ENCODE data around the gene ZNF101. TPM values are rescaled to one million over a fixed set of nuclear protein-coding genes. Genes with fewer than 3 reads are reported as not detected.
A peak's percentile ranks its signal among the peaks of the same experiment; 100 is the strongest.

Gene ZNF101
- total RNA-seq, 3 donors from 2014 or later, result 4.8 to 32.8 (median 16.7) TPM

DNA sequence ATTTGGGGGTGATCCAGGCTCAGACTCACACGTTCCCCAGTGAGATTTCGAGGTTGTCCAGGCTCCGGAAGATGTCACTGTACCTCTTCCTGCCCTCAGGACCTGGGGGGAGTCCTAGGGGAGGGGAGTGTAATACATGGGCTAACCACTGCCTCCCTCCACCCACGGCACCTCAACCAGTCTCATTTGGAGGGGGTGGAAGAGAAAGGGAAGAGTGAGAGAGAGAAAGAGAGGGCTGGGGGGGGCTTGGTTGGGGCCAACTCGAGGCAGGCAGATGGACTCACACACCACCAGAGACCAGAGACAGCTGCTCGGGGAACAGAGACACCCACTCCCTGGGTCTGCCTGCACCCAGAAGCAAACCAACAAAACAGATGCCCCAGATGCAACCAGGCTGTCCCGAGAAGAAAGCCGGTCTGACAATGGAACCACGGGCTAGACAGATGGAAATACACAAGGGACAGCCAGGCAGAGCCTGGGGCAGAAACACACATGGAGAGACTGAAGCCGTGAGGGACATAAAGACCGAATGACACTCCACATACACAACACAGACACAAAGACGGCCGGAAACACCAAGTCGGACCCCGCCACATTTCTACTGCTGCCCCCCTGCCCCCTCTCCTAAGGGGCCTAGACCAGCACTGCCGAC lies 26.0 kb upstream of the ZNF101 start:
- peaks cover 10% of the 10 kb centered on the region for H3K36me3 ChIP-seq
- no peak for DNase-seq (ENCODE audit: low spot score in 2 of 2)
- peak overlapping the region; percentile 63 to 80 for H3K27ac ChIP-seq
- no peaks in the 10 kb centered on the region for H3K27me3 ChIP-seq
- no peak for TF ChIP-seq POLR2A (IDR thresholded peaks at IDR 0.05)
- TF ChIP-seq, protein P1, sequence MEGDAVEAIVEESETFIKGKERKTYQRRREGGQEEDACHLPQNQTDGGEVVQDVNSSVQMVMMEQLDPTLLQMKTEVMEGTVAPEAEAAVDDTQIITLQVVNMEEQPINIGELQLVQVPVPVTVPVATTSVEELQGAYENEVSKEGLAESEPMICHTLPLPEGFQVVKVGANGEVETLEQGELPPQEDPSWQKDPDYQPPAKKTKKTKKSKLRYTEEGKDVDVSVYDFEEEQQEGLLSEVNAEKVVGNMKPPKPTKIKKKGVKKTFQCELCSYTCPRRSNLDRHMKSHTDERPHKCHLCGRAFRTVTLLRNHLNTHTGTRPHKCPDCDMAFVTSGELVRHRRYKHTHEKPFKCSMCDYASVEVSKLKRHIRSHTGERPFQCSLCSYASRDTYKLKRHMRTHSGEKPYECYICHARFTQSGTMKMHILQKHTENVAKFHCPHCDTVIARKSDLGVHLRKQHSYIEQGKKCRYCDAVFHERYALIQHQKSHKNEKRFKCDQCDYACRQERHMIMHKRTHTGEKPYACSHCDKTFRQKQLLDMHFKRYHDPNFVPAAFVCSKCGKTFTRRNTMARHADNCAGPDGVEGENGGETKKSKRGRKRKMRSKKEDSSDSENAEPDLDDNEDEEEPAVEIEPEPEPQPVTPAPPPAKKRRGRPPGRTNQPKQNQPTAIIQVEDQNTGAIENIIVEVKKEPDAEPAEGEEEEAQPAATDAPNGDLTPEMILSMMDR (IDR thresholded peaks at IDR 0.05), result no peak
- TF ChIP-seq POLR2AphosphoS5 (IDR thresholded peaks at IDR 0.05), result no peak
- H3K4me1 ChIP-seq, result no peaks in the 10 kb centered on the region
- intact Hi-C loops (cut with DNase I; ENCODE audit: low total_unique reads), result no loop called here
- no peaks in the 10 kb centered on the region for H3K9me3 ChIP-seq
- peak overlapping the region; percentile 68 to 85 (median 78) for H3K4me3 ChIP-seq

DNA sequence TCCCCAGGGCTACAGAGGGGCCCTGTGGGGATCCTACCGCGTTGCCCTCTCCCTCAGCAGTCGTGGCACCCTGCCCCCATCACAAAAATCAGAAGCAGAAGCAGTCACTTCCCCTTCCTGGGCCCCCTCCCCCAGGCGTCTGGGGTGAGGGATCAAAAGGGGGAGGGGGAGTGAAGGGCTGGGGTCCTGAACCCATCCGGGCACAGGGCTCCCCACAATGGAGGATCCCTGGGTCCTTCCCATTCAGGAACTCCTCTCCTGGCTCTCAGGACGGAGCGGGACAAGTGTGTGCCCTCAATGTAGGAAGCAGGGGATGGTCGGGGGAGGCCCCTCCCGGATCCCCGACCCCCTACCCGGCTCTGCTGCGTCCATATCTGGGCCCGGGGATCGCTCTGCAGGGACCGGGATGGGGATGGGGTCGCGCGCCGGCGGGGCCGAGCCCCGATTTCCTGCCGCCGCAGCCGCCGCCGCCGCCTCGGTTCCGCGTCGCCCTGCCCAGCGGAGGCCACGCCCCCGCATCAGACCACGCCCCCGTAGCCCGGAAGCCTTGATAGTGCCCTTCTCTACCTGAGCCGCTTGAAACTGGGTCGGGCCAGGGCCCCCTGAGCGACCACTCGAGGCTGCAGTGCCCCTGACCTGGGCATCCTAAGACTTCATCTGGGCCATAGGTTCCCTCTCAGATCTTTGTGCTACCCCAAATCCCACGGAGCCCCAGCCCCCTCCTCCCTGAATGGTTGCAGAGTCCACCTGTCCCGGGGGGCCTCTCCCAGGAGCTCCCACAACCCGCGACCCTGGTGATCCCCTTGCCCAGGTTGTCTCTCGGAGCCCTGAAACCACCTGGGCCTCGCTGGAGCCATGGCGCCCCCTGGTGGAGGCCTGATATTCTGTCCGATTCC lies 25.2 kb upstream of the ZNF101 start, which contains the start of gene GMIP:
Gene GMIP, minus strand, starts transcription at position 500 of the 896 bp plus-strand sequence. Its CDS starts 128 bp downstream, at position 372.
- DNase-seq (ENCODE audit: low spot score in 2 of 2), result peak; percentile 64 to 75
- H3K4me3 ChIP-seq, result peak within 1 kb of the TSS; percentile 68 to 85 (median 78)
- intact Hi-C loops (cut with DNase I; ENCODE audit: low total_unique reads), result no loop called here
- H3K27ac ChIP-seq, result peak within 1 kb of the TSS; percentile 63 to 80
- no peaks in the 10 kb centered on the region for H3K27me3 ChIP-seq
- H3K36me3 ChIP-seq, result peaks cover 10% of the 10 kb centered on the region
- H3K9me3 ChIP-seq, result no peaks in the 10 kb centered on the region
- H3K4me1 ChIP-seq, result no peaks in the 10 kb centered on the region
- TF ChIP-seq POLR2AphosphoS5 (IDR thresholded peaks at IDR 0.05) (no peak), POLR2A (IDR thresholded peaks at IDR 0.05) (no peak)
- TF ChIP-seq, protein P1 (IDR thresholded peaks at IDR 0.05), result peak; percentile 76 to 89 (median 88)

DNA sequence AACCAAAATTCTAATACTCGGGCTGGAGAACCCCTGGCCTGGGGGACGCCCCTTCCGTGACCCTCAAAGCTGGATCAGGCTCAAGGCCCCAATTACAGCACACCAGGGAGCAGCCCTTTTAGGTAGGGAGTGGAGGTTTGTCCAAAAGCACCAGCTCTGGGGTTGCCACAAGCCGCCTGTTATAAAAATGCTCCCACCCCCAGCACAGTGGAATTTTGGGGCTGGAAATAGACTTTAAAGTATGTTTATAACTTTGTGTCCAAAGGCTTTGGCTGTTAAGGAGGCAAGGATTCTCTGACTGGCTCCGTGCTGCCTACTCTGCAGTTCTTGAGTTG lies 24.6 kb upstream of the ZNF101 start:
- H3K36me3 ChIP-seq, result peaks cover 10% of the 10 kb centered on the region

DNA sequence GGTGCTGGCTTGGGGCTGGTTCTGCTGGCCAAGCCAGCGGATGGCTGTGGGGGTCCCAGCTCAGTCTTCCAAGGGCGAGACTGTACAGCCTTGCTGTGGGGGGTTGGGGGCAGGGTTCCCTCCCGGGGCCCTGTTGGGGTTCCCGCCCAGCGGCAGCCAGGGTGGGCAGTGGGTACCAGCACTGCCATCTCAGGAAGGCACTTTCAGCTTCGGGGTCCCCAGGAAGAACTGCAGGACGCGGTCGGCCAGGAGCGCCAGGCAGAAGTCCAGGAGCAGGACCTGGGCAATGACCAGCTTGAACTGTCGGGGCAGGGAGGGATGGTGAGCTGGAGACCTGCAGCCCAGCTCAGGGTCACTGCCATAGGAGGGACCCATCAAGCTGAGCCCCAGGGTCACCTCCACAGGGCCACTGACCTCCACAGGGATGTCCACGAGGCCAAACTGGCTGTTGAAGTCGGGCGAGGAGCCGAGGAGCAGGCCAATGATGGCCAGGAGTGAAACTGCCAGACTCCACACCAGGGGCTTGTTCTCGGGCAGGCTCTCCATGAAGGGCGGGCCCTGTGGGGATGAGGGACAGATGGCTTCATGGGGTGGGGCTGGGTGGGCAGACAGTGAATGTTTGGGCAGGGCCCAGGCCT lies 23.3 kb upstream of the ZNF101 start:
- intact Hi-C loops (cut with DNase I; ENCODE audit: low total_unique reads), result loop anchor here (5.0 kb wide), 1 partner anchor 113 kb away; no protein-coding TSS in a partner anchor
- Histone ChIP-seq H3K36me3 (peaks cover 10% of the 10 kb centered on the region), H3K27me3 (no peaks in the 10 kb centered on the region), H3K4me1 (no peaks in the 10 kb centered on the region), H3K4me3 (no peak overlapping the region), H3K27ac (no peak overlapping the region), H3K9me3 (no peaks in the 10 kb centered on the region)
- no peak for TF ChIP-seq POLR2AphosphoS5 (IDR thresholded peaks at IDR 0.05)
- TF ChIP-seq POLR2A (IDR thresholded peaks at IDR 0.05), result no peak
- TF ChIP-seq, protein P1 (IDR thresholded peaks at IDR 0.05), result no peak
- no peak for DNase-seq (ENCODE audit: low spot score in 2 of 2)

More for the DNA sequence above, 24.6 kb upstream of the ZNF101 start:
- Histone ChIP-seq H3K4me1 (no peaks in the 10 kb centered on the region), H3K27me3 (no peaks in the 10 kb centered on the region), H3K27ac (peak overlapping the region; percentile 63 to 80), H3K4me3 (peak overlapping the region; percentile 68 to 85 (median 78)), H3K9me3 (no peaks in the 10 kb centered on the region)
- DNase-seq (ENCODE audit: low spot score in 2 of 2), result no peak
- TF ChIP-seq, protein P1 (IDR thresholded peaks at IDR 0.05), result no peak
- TF ChIP-seq POLR2A (IDR thresholded peaks at IDR 0.05) (no peak), POLR2AphosphoS5 (IDR thresholded peaks at IDR 0.05) (no peak)
- intact Hi-C loops (cut with DNase I; ENCODE audit: low total_unique reads), result no loop called here

All from breast epithelium (tissue), 4 donors.